Measurements from ENCODE around the gene PIGZ.

PIGZ gene

DNA sequence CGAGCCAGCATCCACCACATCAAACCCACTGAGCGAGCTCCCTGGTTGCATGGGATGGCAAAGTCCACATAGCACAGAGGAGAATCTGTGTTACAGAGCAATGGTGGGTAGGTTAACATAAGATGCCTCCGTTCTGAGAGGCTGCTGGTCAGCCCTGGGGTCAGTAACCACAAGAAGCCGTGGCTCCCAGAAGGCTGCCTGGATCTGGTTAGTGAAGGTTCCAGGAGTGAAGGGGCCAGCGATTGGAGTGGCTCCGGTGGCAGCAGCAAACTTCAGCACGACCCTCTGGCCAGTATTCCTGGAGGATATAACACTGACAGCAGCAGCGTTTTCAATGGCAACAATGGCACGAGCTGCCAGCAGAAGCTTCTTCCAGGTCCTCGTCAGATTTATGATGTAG is 18.4 kb upstream of the PIGZ start:
- Histone ChIP-seq H3K27ac (no peak overlapping the region), H3K4me3 (ENCODE audit: low read depth, low read length) (no peak overlapping the region), H3K27me3 (ENCODE audit: insufficient read depth, low read depth, severe bottlenecking) (no peaks in the 10 kb centered on the region), H3K9me3 (ENCODE audit: severe bottlenecking) (no peaks in the 10 kb centered on the region), H3K36me3 (no peaks in the 10 kb centered on the region)
- no peak for DNase-seq
- TF ChIP-seq, protein P1, sequence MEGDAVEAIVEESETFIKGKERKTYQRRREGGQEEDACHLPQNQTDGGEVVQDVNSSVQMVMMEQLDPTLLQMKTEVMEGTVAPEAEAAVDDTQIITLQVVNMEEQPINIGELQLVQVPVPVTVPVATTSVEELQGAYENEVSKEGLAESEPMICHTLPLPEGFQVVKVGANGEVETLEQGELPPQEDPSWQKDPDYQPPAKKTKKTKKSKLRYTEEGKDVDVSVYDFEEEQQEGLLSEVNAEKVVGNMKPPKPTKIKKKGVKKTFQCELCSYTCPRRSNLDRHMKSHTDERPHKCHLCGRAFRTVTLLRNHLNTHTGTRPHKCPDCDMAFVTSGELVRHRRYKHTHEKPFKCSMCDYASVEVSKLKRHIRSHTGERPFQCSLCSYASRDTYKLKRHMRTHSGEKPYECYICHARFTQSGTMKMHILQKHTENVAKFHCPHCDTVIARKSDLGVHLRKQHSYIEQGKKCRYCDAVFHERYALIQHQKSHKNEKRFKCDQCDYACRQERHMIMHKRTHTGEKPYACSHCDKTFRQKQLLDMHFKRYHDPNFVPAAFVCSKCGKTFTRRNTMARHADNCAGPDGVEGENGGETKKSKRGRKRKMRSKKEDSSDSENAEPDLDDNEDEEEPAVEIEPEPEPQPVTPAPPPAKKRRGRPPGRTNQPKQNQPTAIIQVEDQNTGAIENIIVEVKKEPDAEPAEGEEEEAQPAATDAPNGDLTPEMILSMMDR (IDR thresholded peaks at IDR 0.05; ENCODE audit: low read depth, low read length) = no peak

DNA sequence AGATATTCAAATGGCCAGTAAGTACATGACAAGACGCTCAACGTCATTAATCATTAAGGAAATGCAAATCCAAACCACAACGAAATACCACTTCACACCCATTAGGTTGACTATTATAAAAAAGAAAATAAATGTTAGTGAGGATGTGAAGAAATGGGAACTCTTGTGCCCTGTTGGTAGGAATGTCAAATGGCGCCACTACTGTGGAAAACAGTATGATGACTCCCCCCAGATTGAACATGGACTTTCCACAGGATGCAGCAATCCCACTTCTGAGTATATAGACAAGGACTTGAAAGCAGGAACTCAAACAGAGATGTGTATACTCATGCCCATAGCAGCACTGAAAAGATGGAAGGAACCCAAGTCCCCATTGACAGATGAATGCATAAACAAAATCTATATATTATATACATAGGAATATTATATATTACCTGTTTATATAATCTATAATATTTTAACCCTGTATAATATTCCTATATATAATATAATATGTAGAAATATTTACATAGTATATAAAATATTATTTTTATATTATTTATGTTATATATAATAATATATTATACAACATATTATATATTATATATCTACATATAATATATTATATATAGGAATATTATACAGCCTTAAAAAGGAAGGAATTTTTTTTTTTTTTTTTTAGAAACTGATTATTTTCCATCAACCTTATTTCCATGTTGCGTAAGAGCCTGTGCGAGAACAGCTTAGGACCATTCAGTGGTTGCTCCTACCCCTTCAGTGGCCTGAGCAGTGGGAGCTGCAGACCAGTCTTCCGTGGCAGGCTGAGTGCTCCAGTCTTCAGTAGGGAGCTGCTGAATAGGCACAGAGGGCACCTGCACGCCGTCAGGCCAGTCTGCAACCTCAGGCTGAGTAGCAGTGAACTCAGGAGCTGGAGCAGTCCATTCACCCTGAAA is 17.6 kb upstream of the PIGZ start:
- H3K4me3 ChIP-seq (ENCODE audit: low read depth, low read length) = no peak overlapping the region
- no peaks in the 10 kb centered on the region for H3K36me3 ChIP-seq
- DNase-seq = no peak
- H3K27me3 ChIP-seq (ENCODE audit: insufficient read depth, low read depth, severe bottlenecking) = no peaks in the 10 kb centered on the region
- TF ChIP-seq, protein P1 (IDR thresholded peaks at IDR 0.05; ENCODE audit: low read depth, low read length) = no peak
- H3K27ac ChIP-seq = no peak overlapping the region
- no peaks in the 10 kb centered on the region for H3K9me3 ChIP-seq (ENCODE audit: severe bottlenecking)

DNA sequence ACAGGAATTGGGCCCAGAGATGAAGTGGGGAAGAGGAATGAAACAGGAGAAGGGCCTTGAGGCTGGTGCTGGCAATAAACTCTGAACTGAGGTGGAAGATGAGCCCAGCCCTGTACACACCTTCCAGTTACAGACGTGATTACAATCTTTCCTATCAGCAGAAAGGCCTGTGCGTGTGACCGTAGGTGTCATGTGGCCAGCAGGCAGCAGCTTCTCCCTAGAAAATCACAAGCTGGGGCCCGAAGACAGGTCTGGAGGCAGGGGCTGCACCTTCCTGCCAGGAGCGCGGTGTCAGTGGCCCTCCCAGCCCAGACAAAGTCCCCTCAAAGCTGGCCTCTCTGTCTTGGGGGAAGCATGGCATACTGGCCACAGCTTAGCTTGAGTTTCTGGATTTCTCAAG is 16.7 kb upstream of the PIGZ start:
- DNase-seq = no peak
- H3K27me3 ChIP-seq (ENCODE audit: insufficient read depth, low read depth, severe bottlenecking) = no peaks in the 10 kb centered on the region
- no peaks in the 10 kb centered on the region for H3K9me3 ChIP-seq (ENCODE audit: severe bottlenecking)
- TF ChIP-seq, protein P1 (IDR thresholded peaks at IDR 0.05; ENCODE audit: low read depth, low read length) = no peak
- H3K27ac ChIP-seq = no peak overlapping the region
- no peaks in the 10 kb centered on the region for H3K36me3 ChIP-seq
- H3K4me3 ChIP-seq (ENCODE audit: low read depth, low read length) = no peak overlapping the region

DNA sequence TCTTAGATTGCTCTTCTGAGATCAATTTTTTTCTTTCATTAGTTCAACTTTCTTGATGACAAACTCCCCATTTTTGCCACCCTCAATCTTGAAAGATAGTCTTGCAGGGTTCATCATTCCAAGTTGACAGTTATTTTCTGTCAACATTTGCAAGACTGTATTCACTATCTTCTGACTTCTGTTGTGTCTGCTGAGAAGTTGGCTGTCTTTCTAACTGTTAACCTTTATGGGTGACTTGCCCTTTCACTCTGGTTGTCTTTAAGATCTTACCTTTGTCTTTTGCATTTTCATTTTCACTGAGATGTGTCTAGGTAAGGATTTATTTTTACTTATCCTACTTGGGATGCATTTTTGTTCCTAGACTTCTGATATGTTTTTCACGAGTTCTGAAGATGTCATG is 14.6 kb upstream of the PIGZ start:
- Histone ChIP-seq H3K27me3 (ENCODE audit: insufficient read depth, low read depth, severe bottlenecking) (no peaks in the 10 kb centered on the region), H3K9me3 (ENCODE audit: severe bottlenecking) (no peaks in the 10 kb centered on the region), H3K27ac (no peak overlapping the region), H3K4me3 (ENCODE audit: low read depth, low read length) (no peak overlapping the region), H3K36me3 (no peaks in the 10 kb centered on the region)
- no peak for DNase-seq
- TF ChIP-seq, protein P1 (IDR thresholded peaks at IDR 0.05; ENCODE audit: low read depth, low read length) = no peak

DNA sequence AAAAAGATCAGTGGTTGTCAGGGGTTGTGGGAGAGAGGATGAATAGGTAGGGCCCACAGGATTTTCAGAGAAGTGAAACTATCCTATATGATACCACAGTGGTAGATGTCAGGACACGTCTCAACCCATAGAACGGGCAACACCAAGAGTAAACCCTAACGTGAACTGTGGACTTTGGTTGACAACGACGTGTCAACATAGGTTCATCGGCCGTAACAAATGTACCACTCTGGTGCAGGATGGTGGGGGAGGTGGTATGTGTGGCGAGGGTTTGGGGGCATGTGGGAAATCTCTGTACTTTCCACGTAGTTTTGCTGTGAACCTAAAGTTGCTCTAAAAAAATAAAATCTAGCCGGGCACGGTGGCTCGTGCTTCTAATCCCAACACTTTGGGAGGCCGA is 13.0 kb upstream of the PIGZ start:
- Histone ChIP-seq H3K27ac (no peak overlapping the region), H3K4me3 (ENCODE audit: low read depth, low read length) (no peak overlapping the region), H3K27me3 (ENCODE audit: insufficient read depth, low read depth, severe bottlenecking) (no peaks in the 10 kb centered on the region), H3K9me3 (ENCODE audit: severe bottlenecking) (no peaks in the 10 kb centered on the region), H3K36me3 (no peaks in the 10 kb centered on the region)
- DNase-seq = no peak
- TF ChIP-seq, protein P1 (IDR thresholded peaks at IDR 0.05; ENCODE audit: low read depth, low read length) = no peak
